ENCODE results near the gene DBN1. TPM values are rescaled to one million over a fixed set of nuclear protein-coding genes. Genes with fewer than 3 reads are reported as not detected.

DBN1 gene
- total and polyA plus RNA-seq, 9 of the 15 experiments (the other 6 are each of a cell fraction or from before 2014, with no cell fraction given), result 0.25 to 87.2 (median 27.9) TPM

- TF ChIP-seq NR4A1 (CRISPR knock-in tag; IDR thresholded peaks at IDR 0.05) (no peak), NR4A1 (tag; IDR thresholded peaks at IDR 0.05) (no peak), TCF3 (CRISPR knock-in tag; IDR thresholded peaks at IDR 0.05) (peak; percentile 83), SAFB2 (IDR thresholded peaks at IDR 0.05; ENCODE audit: borderline replicate concordance, low read depth, low read length, severe bottlenecking) (no peak), NFXL1 (CRISPR knock-in tag; IDR thresholded peaks at IDR 0.05) (no peak)
These were observed 35.4 kb upstream of the DBN1 start (continued) for GRCh38 chr5:177508837-177509236.

GRCh38 chr5:177508221-177508611, 34.8 kb upstream of the DBN1 start:
- 90% methylated on average over 18 of the region's 26 CpGs for WGBS (ENCODE audit: insufficient coverage, low coverage, missing lambda C conversion rate)
- no TSS peak for BruUV-seq (replicated peaks)
- Histone ChIP-seq H2AFZ (ENCODE audit: low read depth, low read length) (no peak overlapping the region), H3K9me3 (replicated peaks; ENCODE audit: control insufficient read depth, insufficient read depth, low read depth, low read length) (no peaks in the 10 kb centered on the region), H3K79me2 (ENCODE audit: control insufficient read depth, insufficient read depth, low read length) (peaks cover 15% of the 10 kb centered on the region; the same call in 2 of the 3 replicates), H3K4me1 (replicated peaks in 1 of 2; ENCODE audit: control insufficient read depth in 2 of 2, insufficient read depth in 2 of 2, low read length in 2 of 2) (peaks cover 27 to 69% of the 10 kb centered on the region in 2 experiments), H3K4me3 (no peak overlapping the region), H3K27ac (ENCODE audit: extremely low read depth, low read depth, low read length) (peak overlapping the region; percentile 80), H3K27me3 (ENCODE audit: control insufficient read depth in 2 of 2, insufficient read depth in 2 of 2, low read length in 2 of 2) (no peaks in the 10 kb centered on the region), H3K4me2 (ENCODE audit: insufficient read depth, low read length) (peak overlapping the region; percentile 75), H3K36me3 (ENCODE audit: control insufficient read depth, insufficient read depth, low read length) (peaks cover 55% of the 10 kb centered on the region), H4K20me1 (replicated peaks; ENCODE audit: control insufficient read depth, insufficient read depth, low read length) (no peaks in the 10 kb centered on the region), H3K9me1 (ENCODE audit: control insufficient read depth, insufficient read depth, low read length) (no peaks in the 10 kb centered on the region), H3K9ac (ENCODE audit: insufficient read depth in 1 of 2, low read depth in 2 of 2, low read length in 2 of 2) (peak overlapping the region; percentile 66 to 89)
- in situ Hi-C loops (cut with MboI) (no loop called here), intact Hi-C loops (cut with micrococcal nuclease) (no loop called here)
- FAIRE-seq (no peak), DNase-seq (ENCODE audit: extremely low read depth in 1 of 4, low spot score in 3 of 4) (no peak), ATAC-seq (no peak)
- POLR2A ChIA-PET, result interaction anchor here (0.6 to 4.5 kb wide), 7 partner anchors 9 to 26 kb away, joined by 3 to 26 read pairs (median 8); partner anchors contain the start of gene PDLIM7
- CTCF ChIA-PET (ENCODE audit: low intra/inter-chr PET ratio), result no interaction called here
- TF ChIP-seq MLLT1 (IDR thresholded peaks at IDR 0.05), result peak in 1 of 2 experiments; percentile 52; a peak in 1 of 4 replicates
- 0 out of 2 replicates have a peak, but pooled peaks have one; percentile 52 for TF ChIP-seq THRAP3 (IDR thresholded peaks at IDR 0.05; ENCODE audit: borderline replicate concordance)
- TF ChIP-seq CHCHD3 (CRISPR knock-in tag; IDR thresholded peaks at IDR 0.05), result no peak
- TF ChIP-seq ZSCAN29 (IDR thresholded peaks at IDR 0.05), result no peak
- TF ChIP-seq RBFOX2 (IDR thresholded peaks at IDR 0.05; ENCODE audit: low read depth, low read length), result peak; percentile 58; the same call in 1 of the 2 replicates
- no peak for TF ChIP-seq THRA (IDR thresholded peaks at IDR 0.05)
- 0 out of 2 replicates have a peak, but pooled peaks have one; percentile 27 for TF ChIP-seq POLR2G (IDR thresholded peaks at IDR 0.05; ENCODE audit: low read depth, low read length)

Measured in K562 (cell line).